Neural progenitor cell (in vitro differentiated cells): ENCODE results near the gene FBXW11.

Source experiments
- EZH2 ChIP-seq: fragments of 200-600 bp; sonication (generic); IDR thresholded peaks from 2 replicates; pipeline ENCODE4 v1.6.1; 2017; ENCODE audit warnings: antibody characterized with exemption, mild to moderate bottlenecking, moderate library complexity
- TF ChIP-seq, protein P1 (sequence below): fragments of 200-600 bp; sonication (generic); IDR thresholded peaks from 2 replicates; pipeline ENCODE4 v1.5.1; 2017; ENCODE audit warnings: antibody characterized with exemption, mild to moderate bottlenecking

DNA sequence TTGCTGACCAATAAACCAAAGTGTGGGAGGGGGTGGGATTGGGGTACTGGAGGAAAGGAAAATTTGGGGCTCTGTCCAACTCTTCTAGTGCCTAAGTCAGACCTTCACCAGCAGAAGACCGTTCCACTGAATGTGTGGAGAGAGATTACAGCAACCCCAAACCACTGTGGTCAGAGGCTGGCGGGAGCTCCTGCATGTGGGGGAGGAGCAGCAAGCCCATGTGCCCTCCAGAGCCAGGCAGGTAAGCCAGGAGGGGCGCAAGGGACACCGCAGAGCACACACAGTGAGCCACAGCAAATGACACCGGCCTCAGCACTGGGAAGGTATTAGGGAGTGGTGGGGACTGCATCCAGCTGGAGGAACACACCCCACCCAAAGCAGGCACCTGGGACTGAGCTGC, 158.0 kb downstream of the FBXW11 start:
- TF ChIP-seq, protein P1, sequence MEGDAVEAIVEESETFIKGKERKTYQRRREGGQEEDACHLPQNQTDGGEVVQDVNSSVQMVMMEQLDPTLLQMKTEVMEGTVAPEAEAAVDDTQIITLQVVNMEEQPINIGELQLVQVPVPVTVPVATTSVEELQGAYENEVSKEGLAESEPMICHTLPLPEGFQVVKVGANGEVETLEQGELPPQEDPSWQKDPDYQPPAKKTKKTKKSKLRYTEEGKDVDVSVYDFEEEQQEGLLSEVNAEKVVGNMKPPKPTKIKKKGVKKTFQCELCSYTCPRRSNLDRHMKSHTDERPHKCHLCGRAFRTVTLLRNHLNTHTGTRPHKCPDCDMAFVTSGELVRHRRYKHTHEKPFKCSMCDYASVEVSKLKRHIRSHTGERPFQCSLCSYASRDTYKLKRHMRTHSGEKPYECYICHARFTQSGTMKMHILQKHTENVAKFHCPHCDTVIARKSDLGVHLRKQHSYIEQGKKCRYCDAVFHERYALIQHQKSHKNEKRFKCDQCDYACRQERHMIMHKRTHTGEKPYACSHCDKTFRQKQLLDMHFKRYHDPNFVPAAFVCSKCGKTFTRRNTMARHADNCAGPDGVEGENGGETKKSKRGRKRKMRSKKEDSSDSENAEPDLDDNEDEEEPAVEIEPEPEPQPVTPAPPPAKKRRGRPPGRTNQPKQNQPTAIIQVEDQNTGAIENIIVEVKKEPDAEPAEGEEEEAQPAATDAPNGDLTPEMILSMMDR = no peak
- no peak for TF ChIP-seq EZH2
